GM12878 (cell line): ENCODE data around the gene C22orf42. TPM values are rescaled to one million over a fixed set of nuclear protein-coding genes. Genes with fewer than 3 reads are reported as not detected.

Experiments
- ATAC-seq: fragments of 200-7000 bp; cut with Tn5 transposase; 3 replicates; pipeline ENCODE4 v1.9.1; 2020; ENCODE audit warnings: mild to moderate bottlenecking, moderate library complexity
- BruUV-seq: library from RNA; stranded (reverse); fragments of 400-500 nt; replicated peaks from 2 replicates; lab custom pipeline; 2021; lab: Mats Ljungman, UMichigan
- CTCF ChIA-PET: fragments of 300-600 bp; sonication (Branson Sonifier 250); formaldehyde crosslinking; extraction: SDS; loops from one replicate; lab custom pipeline; 2021; ENCODE audit warnings: inconsistent platforms; lab: Yijun Ruan, JAX
- POLR2A ChIA-PET: fragments of 350-600 bp; formaldehyde crosslinking; extraction: SDS; loops from one replicate; lab custom pipeline; 2021; ENCODE audit warnings: inconsistent platforms; lab: Charles Lee
- RAD21 ChIA-PET: fragments of 300-600 bp; sonication (Branson Sonifier 250); formaldehyde crosslinking; loops from one replicate; lab custom pipeline; 2023; ENCODE audit warnings: antibody characterized with exemption; ENCODE audit not compliant: unreplicated experiment; lab: Charles Lee
- SMC1A ChIA-PET: fragments of 300-600 bp; sonication (Branson Sonifier 250); formaldehyde crosslinking; loops from one replicate; lab custom pipeline; 2023; ENCODE audit not compliant: unreplicated experiment, uncharacterized antibody; lab: Charles Lee
- DNase-seq: peaks from one replicate; pipeline ENCODE4 v3.0.0-alpha.2; 2011; ENCODE audit warnings: low read depth, low spot score
- FAIRE-seq: peaks from 3 replicates; lab custom pipeline; 2011; peaks lifted over from hg19 to GRCh38; lab: Jason Lieb, UNC
- H2AFZ ChIP-seq: 2 replicates; pipeline ENCODE4 v1.6.0; 2011; ENCODE audit warnings: low read depth, low read length, control low read depth; ENCODE audit not compliant: control insufficient read depth
- H3K27ac ChIP-seq: 2 replicates; pipeline ENCODE4 v1.5.1; 2011; ENCODE audit warnings: control low read depth; ENCODE audit not compliant: control insufficient read depth, insufficient read depth
- H3K27me3 ChIP-seq, 2 experiments: replicated peaks in 1 of 2; 2 replicates each; pipeline versions ENCODE4 v1.6.0 to v1.6.1; 2011; ENCODE audit warnings: low read length in 1 of 2; ENCODE audit not compliant: control insufficient read depth in 2 of 2, insufficient read depth in 2 of 2
- H3K36me3 ChIP-seq, 2 experiments: 2 replicates each; pipeline ENCODE4 v1.5.1; 2011; ENCODE audit warnings: low read length in 1 of 2; ENCODE audit not compliant: control insufficient read depth in 2 of 2, insufficient read depth in 2 of 2
- H3K4me1 ChIP-seq: 2 replicates; pipeline ENCODE4 v1.6.1; 2011; ENCODE audit warnings: mild to moderate bottlenecking, low read length, moderate library complexity, mixed read lengths; ENCODE audit not compliant: control insufficient read depth, insufficient read depth
- H3K4me2 ChIP-seq: 2 replicates; pipeline ENCODE4 v1.6.0; 2011; ENCODE audit warnings: control low read depth; ENCODE audit not compliant: control insufficient read depth, insufficient read depth
- H3K4me3 ChIP-seq: fragments of 200-600 bp; sonication (generic); 2 replicates; pipeline ENCODE4 v1.5.1; 2016
- H3K79me2 ChIP-seq: 2 replicates; pipeline ENCODE4 v1.6.0; 2011; ENCODE audit warnings: low read length; ENCODE audit not compliant: control insufficient read depth, insufficient read depth
- H3K9ac ChIP-seq: 2 replicates; pipeline ENCODE4 v1.8.0; 2011; ENCODE audit warnings: low read length, control low read depth, mixed read lengths; ENCODE audit not compliant: control insufficient read depth, insufficient read depth
- H3K9me3 ChIP-seq: replicated peaks from 3 replicates; pipeline ENCODE4 v1.5.1; 2011; ENCODE audit warnings: mild to moderate bottlenecking, low read length; ENCODE audit not compliant: control insufficient read depth, insufficient read depth
- H4K20me1 ChIP-seq: 2 replicates; pipeline ENCODE4 v1.6.0; 2011; ENCODE audit not compliant: control insufficient read depth, insufficient read depth
- CHD1 ChIP-seq: IDR thresholded peaks from 2 replicates; pipeline ENCODE4 v1.6.1; 2012; ENCODE audit warnings: low read depth, low read length, improper control_type of control experiment
- EZH2 ChIP-seq: IDR thresholded peaks from 2 replicates; pipeline ENCODE4 v1.6.1; 2012; ENCODE audit warnings: low read depth, mild to moderate bottlenecking, control low read depth, inconsistent platforms, low read length, borderline replicate concordance; ENCODE audit not compliant: control insufficient read depth
- IKZF2 ChIP-seq, 2 experiments: fragments of 450-650 bp; IDR thresholded peaks; 2 replicates each; pipeline ENCODE4 v1.6.1; 2017; ENCODE audit warnings: mild to moderate bottlenecking in 2 of 2, moderate library complexity in 2 of 2
- JUNB ChIP-seq: IDR thresholded peaks from 2 replicates; pipeline ENCODE4 v1.6.1; 2016; ENCODE audit warnings: antibody characterized with exemption, mild to moderate bottlenecking
- RBBP5 ChIP-seq: fragments of 200-600 bp; sonication (generic); conservative IDR thresholded peaks from 2 replicates; pipeline ENCODE4 v1.6.1; 2016
- SIX5 ChIP-seq: IDR thresholded peaks from 2 replicates; pipeline ENCODE4 v1.6.1; 2011; ENCODE audit warnings: mild to moderate bottlenecking, low read depth, low read length, moderate library complexity; ENCODE audit not compliant: severe bottlenecking
- TCF7 ChIP-seq: IDR thresholded peaks from 2 replicates; pipeline ENCODE4 v1.6.1; 2014; ENCODE audit warnings: antibody characterized with exemption, borderline replicate concordance
- WGBS: methylation state at CpG from one replicate; pipeline ENCODE4 v1.1.6; 2016; ENCODE audit warnings: low lambda C conversion rate; ENCODE audit not compliant: insufficient replicate concordance, insufficient coverage; ENCODE audit errors: missing lambda C conversion rate; 5-methylcytosine and 5-hydroxymethylcytosine counted together
- in situ Hi-C: fragments of 300-500 bp; cut with MboI; formaldehyde crosslinking; loops from 9 replicates; pipeline ENCODE4 v1.14.3; 2018; ENCODE audit warnings: mixed read lengths
- intact Hi-C: fragments of 100-400 bp; cut with micrococcal nuclease; formaldehyde crosslinking; loops from one replicate; pipeline ENCODE4 v1.14.2; 2022; ENCODE audit not compliant: unreplicated experiment
- polyA plus RNA-seq, 11 experiments: library from polyadenylated mRNA; depleted of rRNA in 4 of 11; unstranded in 6 of 11; stranded (reverse) in 5 of 11; fragments of >200 nt; fragmentation: Nextera tagmentation in 4 of 11; fragmentation: Illumina TruSeq in 1 of 11; extraction: Ambion mirVana in 4 of 11; extraction: Trizol in 1 of 11; gene quantifications; 1 replicate in 1 of 11; 2 replicates in 10 of 11; pipeline versions ENCODE4 v1.2.1 to v1.2.3, GENCODE V29; 2011 to 2016; ENCODE audit warnings: inconsistent platforms in 2 of 11, missing spikeins in 2 of 11, low read depth in 1 of 11
- total RNA-seq, 4 experiments: library from RNA; depleted of rRNA in 3 of 4; stranded (reverse); fragments of >200 nt in 3 of 4; fragmentation: Illumina TruSeq in 1 of 4; extraction: Trizol in 1 of 4; gene quantifications; 2 replicates each; pipeline versions ENCODE4 v1.2.1 to v1.2.3, GENCODE V29; 2013 to 2021
- TF ChIP-seq, protein P1 (sequence below): fragments of 450-650 bp; formaldehyde crosslinking; IDR thresholded peaks from 2 replicates; pipeline ENCODE4 v1.5.0; 2022; ENCODE audit warnings: mild to moderate bottlenecking, missing genetic modification characterization

C22orf42 gene
- total and polyA plus RNA-seq, 10 of the 15 experiments (the other 5 are each of a cell fraction or from before 2014, with no cell fraction given): not detected

GRCh38 chr22:32175683-32176644 lies 16.9 kb upstream of the C22orf42 start:
- no peaks in the 10 kb centered on the region for H3K79me2 ChIP-seq
- no peak overlapping the region for H3K27ac ChIP-seq
- ATAC-seq (no peak), FAIRE-seq (no peak), DNase-seq (no peak)
- ChIA-PET RAD21 (no interaction called here), CTCF (no interaction called here), SMC1A (no interaction called here), POLR2A (no interaction called here)
- no peak overlapping the region for H3K4me3 ChIP-seq
- H2AFZ ChIP-seq: no peak overlapping the region
- H3K4me2 ChIP-seq: no peak overlapping the region
- no peak overlapping the region for H3K9ac ChIP-seq
- no peaks in the 10 kb centered on the region for H4K20me1 ChIP-seq
- BruUV-seq: no TSS peak
- no peaks in the 10 kb centered on the region for H3K36me3 ChIP-seq
- intact Hi-C loops (no loop called here), in situ Hi-C loops (no loop called here)
- H3K4me1 ChIP-seq: no peaks in the 10 kb centered on the region
- WGBS: 29% methylated on average over 66 of the region's 73 CpGs
- H3K9me3 ChIP-seq: no peaks in the 10 kb centered on the region
- TF ChIP-seq TCF7 (no peak), EZH2 (no peak), RBBP5 (no peak)
- peaks cover 0 to 4% of the 10 kb centered on the region in 2 experiments; a peak in 2 of 4 replicates for H3K27me3 ChIP-seq

DNA sequence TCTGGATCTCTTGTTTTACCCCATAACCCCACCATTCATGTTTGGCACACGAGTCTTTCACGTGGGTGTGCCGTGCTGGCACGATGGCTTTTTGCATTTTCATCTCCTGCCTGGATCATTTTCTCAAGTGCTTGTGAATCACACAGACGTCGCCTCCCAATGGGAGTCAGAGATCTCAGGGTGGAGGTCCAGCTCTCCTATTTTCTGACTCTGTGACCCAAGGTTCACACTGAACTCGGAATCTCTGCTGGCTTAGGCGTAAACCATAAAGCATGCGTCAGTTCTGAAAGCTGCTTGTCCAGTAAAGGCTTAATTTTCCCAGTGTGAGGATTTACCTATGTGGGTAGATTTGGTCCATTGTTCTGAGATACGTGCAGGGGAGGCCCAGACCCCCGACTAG lies 16.0 kb upstream of the C22orf42 start:
- SMC1A ChIA-PET: no interaction called here
- Histone ChIP-seq H3K27me3 (peaks cover 0 to 4% of the 10 kb centered on the region in 2 experiments; a peak in 1 of 4 replicates), H3K4me3 (no peak overlapping the region), H3K9me3 (no peaks in the 10 kb centered on the region), H2AFZ (no peak overlapping the region), H3K27ac (no peak overlapping the region), H3K9ac (no peak overlapping the region), H3K4me2 (no peak overlapping the region), H3K4me1 (no peaks in the 10 kb centered on the region), H4K20me1 (no peaks in the 10 kb centered on the region), H3K36me3 (no peaks in the 10 kb centered on the region), H3K79me2 (no peaks in the 10 kb centered on the region)
- RAD21 ChIA-PET: no interaction called here
- no peak for TF ChIP-seq JUNB
- TF ChIP-seq CHD1: no peak
- no peak for TF ChIP-seq IKZF2 (IDR thresholded peaks at IDR 0.05)
- TF ChIP-seq, protein P1, sequence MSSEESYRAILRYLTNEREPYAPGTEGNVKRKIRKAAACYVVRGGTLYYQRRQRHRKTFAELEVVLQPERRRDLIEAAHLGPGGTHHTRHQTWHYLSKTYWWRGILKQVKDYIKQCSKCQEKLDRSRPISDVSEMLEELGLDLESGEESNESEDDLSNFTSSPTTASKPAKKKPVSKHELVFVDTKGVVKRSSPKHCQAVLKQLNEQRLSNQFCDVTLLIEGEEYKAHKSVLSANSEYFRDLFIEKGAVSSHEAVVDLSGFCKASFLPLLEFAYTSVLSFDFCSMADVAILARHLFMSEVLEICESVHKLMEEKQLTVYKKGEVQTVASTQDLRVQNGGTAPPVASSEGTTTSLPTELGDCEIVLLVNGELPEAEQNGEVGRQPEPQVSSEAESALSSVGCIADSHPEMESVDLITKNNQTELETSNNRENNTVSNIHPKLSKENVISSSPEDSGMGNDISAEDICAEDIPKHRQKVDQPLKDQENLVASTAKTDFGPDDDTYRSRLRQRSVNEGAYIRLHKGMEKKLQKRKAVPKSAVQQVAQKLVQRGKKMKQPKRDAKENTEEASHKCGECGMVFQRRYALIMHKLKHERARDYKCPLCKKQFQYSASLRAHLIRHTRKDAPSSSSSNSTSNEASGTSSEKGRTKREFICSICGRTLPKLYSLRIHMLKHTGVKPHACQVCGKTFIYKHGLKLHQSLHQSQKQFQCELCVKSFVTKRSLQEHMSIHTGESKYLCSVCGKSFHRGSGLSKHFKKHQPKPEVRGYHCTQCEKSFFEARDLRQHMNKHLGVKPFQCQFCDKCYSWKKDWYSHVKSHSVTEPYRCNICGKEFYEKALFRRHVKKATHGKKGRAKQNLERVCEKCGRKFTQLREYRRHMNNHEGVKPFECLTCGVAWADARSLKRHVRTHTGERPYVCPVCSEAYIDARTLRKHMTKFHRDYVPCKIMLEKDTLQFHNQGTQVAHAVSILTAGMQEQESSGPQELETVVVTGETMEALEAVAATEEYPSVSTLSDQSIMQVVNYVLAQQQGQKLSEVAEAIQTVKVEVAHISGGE: no peak
- TF ChIP-seq SIX5: no peak
- FAIRE-seq (no peak), ATAC-seq (no peak), DNase-seq (no peak)
- CTCF ChIA-PET: no interaction called here
- in situ Hi-C loops (no loop called here), intact Hi-C loops (no loop called here)
- BruUV-seq: no TSS peak
- POLR2A ChIA-PET: no interaction called here
- 73% methylated on average over 11 of the region's 11 CpGs for WGBS
